HL-60 (cell line): Measurements from ENCODE around the gene ZDHHC5.

Experiments
- DNase-seq, 2 experiments: peaks; one replicate each; pipeline ENCODE4 v3.0.0-alpha.2; 2010 to 2020; ENCODE audit warnings: low read depth in 1 of 2, low spot score in 1 of 2
- H3K27ac ChIP-seq: fragments of 250-450 bp; sonication (Bioruptor Pico); replicated peaks from 2 replicates; pipeline ENCODE4 v1.5.1; 2020; ENCODE audit warnings: mild to moderate bottlenecking, moderate library complexity
- H3K27me3 ChIP-seq: fragments of 250-450 bp; sonication (Bioruptor Pico); 2 replicates; pipeline ENCODE4 v1.5.1; 2021; ENCODE audit warnings: mild to moderate bottlenecking, moderate library complexity; ENCODE audit not compliant: insufficient read depth, poor library complexity, severe bottlenecking
- H3K4me3 ChIP-seq: replicated peaks from 2 replicates; pipeline ENCODE4 v1.5.1; 2011; ENCODE audit warnings: mild to moderate bottlenecking, control low read depth, low read length; ENCODE audit not compliant: insufficient read depth
- GABPA ChIP-seq: IDR thresholded peaks from 2 replicates; pipeline ENCODE4 v1.6.1; 2012; ENCODE audit warnings: low read depth
- POLR2AphosphoS5 ChIP-seq: IDR thresholded peaks from 2 replicates; pipeline ENCODE4 v1.6.1; 2012; ENCODE audit warnings: low read depth
- SPI1 ChIP-seq: IDR thresholded peaks from 2 replicates; pipeline ENCODE4 v1.6.1; 2012; ENCODE audit warnings: low read depth, mild to moderate bottlenecking, borderline replicate concordance
- TF ChIP-seq, protein P1 (sequence below): IDR thresholded peaks from 2 replicates; pipeline ENCODE4 v1.6.1; 2012; ENCODE audit warnings: low read depth; ENCODE audit not compliant: insufficient replicate concordance
- TF ChIP-seq, protein P2 (sequence below): IDR thresholded peaks from one replicate; pipeline ENCODE4 v1.5.1; 2011; ENCODE audit warnings: low read length, control low read depth, inconsistent platforms; ENCODE audit not compliant: insufficient read depth

The ZDHHC5 gene

DNA sequence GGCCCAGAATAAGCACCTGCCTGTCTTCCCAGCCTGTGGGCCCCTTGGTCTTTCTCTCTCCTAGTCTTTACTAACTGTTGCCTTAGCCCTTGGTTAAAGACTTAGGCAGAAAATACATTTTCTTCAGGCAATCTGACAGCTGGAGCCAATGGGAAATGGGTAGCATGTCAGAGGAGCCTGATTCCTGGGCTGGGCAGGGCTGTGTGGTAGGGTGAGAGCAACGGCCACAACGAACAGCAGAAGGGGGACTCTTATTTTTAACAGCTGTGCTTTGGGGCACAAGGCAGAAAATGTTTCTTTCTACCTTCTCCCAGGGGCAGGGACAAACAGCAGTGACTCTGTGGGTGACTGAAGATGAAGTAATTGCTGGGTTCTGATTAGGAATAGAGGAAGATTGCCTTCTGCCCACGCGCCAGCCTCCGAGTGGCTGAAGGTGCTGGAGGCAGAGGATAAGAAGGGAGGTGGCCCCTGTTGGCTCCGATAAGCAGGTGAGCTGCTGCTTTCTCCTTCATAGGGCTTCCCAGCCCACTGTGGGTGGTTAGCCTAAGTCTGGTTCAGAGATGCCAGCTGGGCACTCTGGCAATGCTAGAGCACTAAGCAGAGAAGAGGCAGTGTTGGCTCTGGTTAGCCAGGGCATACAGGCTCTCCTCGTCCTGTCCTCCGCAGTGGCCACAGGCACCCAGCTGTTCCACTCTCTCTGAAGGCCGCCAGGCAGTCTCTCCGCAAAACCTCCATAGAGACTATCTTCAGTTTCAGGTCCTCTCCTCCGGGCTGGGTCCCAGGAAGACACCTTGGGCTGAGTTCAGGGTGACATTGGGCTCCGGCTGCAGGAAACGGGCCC is 19.7 kb upstream of the ZDHHC5 start:
- Histone ChIP-seq H3K27me3 (peaks cover 11% of the 10 kb centered on the region), H3K27ac (no peak overlapping the region), H3K4me3 (no peak overlapping the region)
- peak; percentile 31; the same call in 1 of the 2 replicates for TF ChIP-seq POLR2AphosphoS5
- TF ChIP-seq, protein P1, sequence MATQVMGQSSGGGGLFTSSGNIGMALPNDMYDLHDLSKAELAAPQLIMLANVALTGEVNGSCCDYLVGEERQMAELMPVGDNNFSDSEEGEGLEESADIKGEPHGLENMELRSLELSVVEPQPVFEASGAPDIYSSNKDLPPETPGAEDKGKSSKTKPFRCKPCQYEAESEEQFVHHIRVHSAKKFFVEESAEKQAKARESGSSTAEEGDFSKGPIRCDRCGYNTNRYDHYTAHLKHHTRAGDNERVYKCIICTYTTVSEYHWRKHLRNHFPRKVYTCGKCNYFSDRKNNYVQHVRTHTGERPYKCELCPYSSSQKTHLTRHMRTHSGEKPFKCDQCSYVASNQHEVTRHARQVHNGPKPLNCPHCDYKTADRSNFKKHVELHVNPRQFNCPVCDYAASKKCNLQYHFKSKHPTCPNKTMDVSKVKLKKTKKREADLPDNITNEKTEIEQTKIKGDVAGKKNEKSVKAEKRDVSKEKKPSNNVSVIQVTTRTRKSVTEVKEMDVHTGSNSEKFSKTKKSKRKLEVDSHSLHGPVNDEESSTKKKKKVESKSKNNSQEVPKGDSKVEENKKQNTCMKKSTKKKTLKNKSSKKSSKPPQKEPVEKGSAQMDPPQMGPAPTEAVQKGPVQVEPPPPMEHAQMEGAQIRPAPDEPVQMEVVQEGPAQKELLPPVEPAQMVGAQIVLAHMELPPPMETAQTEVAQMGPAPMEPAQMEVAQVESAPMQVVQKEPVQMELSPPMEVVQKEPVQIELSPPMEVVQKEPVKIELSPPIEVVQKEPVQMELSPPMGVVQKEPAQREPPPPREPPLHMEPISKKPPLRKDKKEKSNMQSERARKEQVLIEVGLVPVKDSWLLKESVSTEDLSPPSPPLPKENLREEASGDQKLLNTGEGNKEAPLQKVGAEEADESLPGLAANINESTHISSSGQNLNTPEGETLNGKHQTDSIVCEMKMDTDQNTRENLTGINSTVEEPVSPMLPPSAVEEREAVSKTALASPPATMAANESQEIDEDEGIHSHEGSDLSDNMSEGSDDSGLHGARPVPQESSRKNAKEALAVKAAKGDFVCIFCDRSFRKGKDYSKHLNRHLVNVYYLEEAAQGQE: no peak
- peak in 1 of 2 experiments; percentile 52 for DNase-seq

DNA sequence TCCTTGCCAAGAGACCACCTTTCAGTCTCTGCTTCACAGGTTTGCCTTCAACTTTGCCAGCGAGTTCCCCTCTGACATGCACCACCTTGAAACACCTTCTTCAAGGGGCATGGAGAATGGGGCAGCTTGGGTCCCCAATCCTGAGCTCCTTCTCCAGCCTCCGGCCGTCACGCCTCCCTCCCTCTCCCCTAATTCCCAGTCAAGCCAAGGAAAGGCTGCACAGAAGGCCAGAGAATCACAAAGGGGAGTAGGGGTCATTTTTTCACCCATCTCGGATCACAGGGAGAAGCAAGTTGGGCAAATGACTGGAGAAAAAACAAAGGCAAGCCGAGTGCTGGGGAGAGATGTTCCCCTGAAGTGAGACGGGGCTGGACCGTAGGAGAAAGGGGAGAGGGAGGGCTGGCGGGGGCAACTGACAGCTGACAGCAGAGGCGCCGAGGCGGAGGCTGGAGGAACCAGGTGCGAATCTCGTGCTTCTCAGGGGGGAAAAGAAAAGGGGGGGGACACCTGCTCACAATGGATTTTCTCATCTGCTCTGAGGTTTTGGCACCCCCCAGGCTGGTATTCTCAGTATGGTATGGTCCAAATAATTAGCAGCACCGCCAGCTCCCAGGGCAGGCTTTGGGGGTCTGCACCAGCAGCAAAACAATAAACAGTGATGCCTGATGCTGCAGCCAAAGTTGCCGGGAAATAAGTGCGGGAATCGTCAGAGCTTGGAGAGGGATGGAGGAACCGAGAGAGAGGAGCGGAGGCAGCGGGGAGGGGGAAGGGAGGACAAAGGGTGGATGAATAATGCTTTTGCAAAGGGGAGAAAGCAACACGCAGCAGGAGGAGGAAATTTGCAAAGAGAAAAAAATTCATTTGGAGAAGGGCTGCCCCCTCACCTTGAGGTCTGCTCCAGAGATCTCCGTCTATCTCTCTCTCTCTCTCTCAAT is 18.8 kb upstream of the ZDHHC5 start:
- TF ChIP-seq, protein P1: no peak
- TF ChIP-seq SPI1: no peak
- TF ChIP-seq, protein P2, sequence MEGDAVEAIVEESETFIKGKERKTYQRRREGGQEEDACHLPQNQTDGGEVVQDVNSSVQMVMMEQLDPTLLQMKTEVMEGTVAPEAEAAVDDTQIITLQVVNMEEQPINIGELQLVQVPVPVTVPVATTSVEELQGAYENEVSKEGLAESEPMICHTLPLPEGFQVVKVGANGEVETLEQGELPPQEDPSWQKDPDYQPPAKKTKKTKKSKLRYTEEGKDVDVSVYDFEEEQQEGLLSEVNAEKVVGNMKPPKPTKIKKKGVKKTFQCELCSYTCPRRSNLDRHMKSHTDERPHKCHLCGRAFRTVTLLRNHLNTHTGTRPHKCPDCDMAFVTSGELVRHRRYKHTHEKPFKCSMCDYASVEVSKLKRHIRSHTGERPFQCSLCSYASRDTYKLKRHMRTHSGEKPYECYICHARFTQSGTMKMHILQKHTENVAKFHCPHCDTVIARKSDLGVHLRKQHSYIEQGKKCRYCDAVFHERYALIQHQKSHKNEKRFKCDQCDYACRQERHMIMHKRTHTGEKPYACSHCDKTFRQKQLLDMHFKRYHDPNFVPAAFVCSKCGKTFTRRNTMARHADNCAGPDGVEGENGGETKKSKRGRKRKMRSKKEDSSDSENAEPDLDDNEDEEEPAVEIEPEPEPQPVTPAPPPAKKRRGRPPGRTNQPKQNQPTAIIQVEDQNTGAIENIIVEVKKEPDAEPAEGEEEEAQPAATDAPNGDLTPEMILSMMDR: no peak
- TF ChIP-seq GABPA: no peak
- TF ChIP-seq POLR2AphosphoS5: no peak
- Histone ChIP-seq H3K4me3 (no peak overlapping the region; the same call in 1 of the 2 replicates), H3K27me3 (peaks cover 11% of the 10 kb centered on the region), H3K27ac (no peak overlapping the region)
- DNase-seq: no peak

DNA sequence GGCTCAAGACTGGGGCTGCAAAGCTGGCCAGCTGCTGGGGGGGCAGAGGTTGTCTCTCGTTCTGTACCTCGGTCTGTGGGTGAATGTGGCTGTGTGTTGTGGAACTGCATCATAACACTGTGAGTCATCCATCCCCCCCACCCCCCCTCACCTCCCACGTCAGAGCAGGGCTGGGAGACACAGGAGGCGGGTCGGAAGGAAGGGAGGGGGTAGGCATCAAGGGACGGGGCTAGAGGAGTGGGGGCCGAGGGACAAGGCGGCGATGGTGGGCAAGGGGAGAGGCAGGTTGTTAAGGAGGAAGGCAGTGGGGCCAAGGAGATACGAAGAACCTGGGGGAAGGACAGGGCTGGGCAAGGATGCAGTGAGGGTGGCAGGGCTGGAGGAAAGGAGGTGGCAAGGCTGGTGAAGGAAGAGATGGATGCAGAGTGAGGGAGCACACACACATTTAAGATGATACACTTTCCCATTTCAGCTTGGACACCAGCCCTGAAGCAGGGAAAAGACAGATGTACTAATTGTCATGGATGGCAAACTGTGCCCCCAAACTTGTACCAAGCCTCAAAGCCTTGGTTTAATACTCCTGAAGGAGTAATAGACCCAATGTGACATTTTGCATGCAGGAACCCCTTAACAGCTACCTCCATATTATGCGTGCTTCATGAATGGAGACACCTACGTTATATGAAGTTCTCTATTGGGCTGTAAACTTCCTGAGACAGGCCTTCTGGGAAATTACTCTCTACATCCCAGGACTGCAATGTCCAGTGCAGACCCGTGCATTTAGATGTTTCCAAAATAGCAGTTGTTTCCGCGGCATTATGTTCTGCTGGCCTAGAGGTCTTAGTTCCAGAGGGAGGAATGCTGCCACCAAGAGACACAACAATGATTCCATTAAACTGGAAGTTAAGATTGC is 17.8 kb upstream of the ZDHHC5 start, which contains the start of gene YPEL4:
Gene YPEL4, minus strand, starts transcription at position 87 of the 913 bp plus-strand sequence. CDS start 2,805 bp downstream, outside the sequence.
- no peak within 1 kb of the TSS for H3K27ac ChIP-seq
- DNase-seq: peak in 1 of 2 experiments; percentile 45
- no peak for TF ChIP-seq GABPA
- TF ChIP-seq, protein P2: no peak
- TF ChIP-seq, protein P1: no peak
- no peak for TF ChIP-seq POLR2AphosphoS5
- TF ChIP-seq SPI1: no peak
- no peak within 1 kb of the TSS; the same call in 1 of the 2 replicates for H3K4me3 ChIP-seq
- peaks cover 11% of the 10 kb centered on the region for H3K27me3 ChIP-seq
